Activated CD4-positive, alpha-beta memory T cell treated with anti-CD3 and anti-CD28 coated beads, Interleukin-2, amount 10 ng/mL, durations not matched to agents 7 days and 5 days (primary cell): Measurements from ENCODE around the gene ADAMTSL3. TPM values are rescaled to one million over a fixed set of nuclear protein-coding genes. Genes with fewer than 3 reads are reported as not detected.

ENCODE experiments used
- CTCF ChIA-PET: fragments of 350-600 bp; sonication (Branson Sonifier 250); formaldehyde crosslinking; loops from one replicate; lab custom pipeline; 2021; ENCODE audit warnings: antibody characterized with exemption, inconsistent platforms; lab: Charles Lee
- POLR2A ChIA-PET: fragments of 350-600 bp; sonication (Branson Sonifier 250); formaldehyde crosslinking; loops from one replicate; lab custom pipeline; 2021; ENCODE audit warnings: antibody characterized with exemption; lab: Charles Lee
- DNase-seq: peaks from one replicate; pipeline ENCODE4 v3.0.0-alpha.2; 2020
- H3K27ac Mint-ChIP-seq: one replicate; pipeline ENCODE4 v1.8.0; 2021; ENCODE audit warnings: mild to moderate bottlenecking, mixed read lengths
- H3K27me3 Mint-ChIP-seq: one replicate; pipeline ENCODE4 v1.8.0; 2021; ENCODE audit warnings: mixed read lengths
- H3K36me3 Mint-ChIP-seq: one replicate; pipeline ENCODE4 v1.8.0; 2021; ENCODE audit warnings: low read depth, mixed read lengths
- H3K4me1 Mint-ChIP-seq: one replicate; pipeline ENCODE4 v1.8.0; 2021; ENCODE audit warnings: mixed read lengths
- H3K4me3 Mint-ChIP-seq: one replicate; pipeline ENCODE4 v1.8.0; 2021; ENCODE audit warnings: mild to moderate bottlenecking, mixed read lengths
- H3K9me3 Mint-ChIP-seq: one replicate; pipeline ENCODE4 v1.8.0; 2021; ENCODE audit warnings: mixed read lengths
- total RNA-seq, 2 experiments: library from RNA; stranded (reverse); gene quantifications; one replicate each; pipeline ENCODE4 v1.2.3, GENCODE V29; 2021

The ADAMTSL3 gene
- total RNA-seq, 2 experiments from 2014 or later, result not detected

DNA sequence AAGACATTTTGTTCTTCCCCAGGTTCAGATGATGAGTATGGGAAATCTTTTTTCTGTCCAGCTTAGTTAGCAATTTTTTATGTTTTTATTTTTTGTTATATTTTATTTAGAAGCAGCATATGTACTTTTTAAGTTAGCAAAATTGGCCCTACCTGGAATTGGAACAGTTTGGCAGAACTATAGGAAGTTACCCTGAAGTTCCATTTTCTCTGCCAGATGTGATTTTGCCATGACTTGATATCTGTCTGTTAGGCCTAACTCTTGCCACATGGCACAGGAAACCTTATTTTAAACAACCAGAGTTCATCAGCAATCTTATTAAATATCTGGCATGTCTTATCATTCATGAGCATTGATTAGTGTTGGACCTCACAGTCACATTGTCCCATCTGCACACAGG is 67.1 kb downstream of the ADAMTSL3 start:
- DNase-seq, result no peak
- H3K4me3 Mint-ChIP-seq, result no peak overlapping the region
- H3K27me3 Mint-ChIP-seq, result no peaks in the 10 kb centered on the region
- CTCF ChIA-PET, result no interaction called here
- POLR2A ChIA-PET, result no interaction called here
- H3K4me1 Mint-ChIP-seq, result no peaks in the 10 kb centered on the region
- H3K27ac Mint-ChIP-seq, result no peak overlapping the region
- H3K9me3 Mint-ChIP-seq, result no peaks in the 10 kb centered on the region
- H3K36me3 Mint-ChIP-seq, result no peaks in the 10 kb centered on the region

DNA sequence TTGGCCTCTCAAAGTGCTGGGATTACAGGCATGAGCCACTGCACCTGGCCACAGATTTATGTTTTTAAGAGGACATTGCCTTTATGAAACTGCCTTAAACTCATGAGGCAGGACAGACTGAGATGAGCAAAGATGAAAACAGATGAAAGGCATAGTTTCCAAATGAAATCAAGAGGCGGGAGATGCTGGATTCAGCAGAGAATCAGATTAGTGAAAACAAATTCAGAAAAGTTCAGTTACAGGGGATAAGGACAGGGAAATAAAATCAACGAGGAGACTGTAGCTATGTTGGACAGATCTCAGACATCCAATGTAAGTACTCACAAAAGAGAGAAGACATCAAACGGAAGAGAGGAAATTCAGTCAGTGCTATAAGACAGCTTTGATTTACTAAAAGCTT is 68.1 kb downstream of the ADAMTSL3 start:
- POLR2A ChIA-PET, result no interaction called here
- H3K4me3 Mint-ChIP-seq, result no peak overlapping the region
- CTCF ChIA-PET, result no interaction called here
- H3K4me1 Mint-ChIP-seq, result no peaks in the 10 kb centered on the region
- no peak for DNase-seq
- H3K9me3 Mint-ChIP-seq, result no peaks in the 10 kb centered on the region
- no peaks in the 10 kb centered on the region for H3K27me3 Mint-ChIP-seq
- no peaks in the 10 kb centered on the region for H3K36me3 Mint-ChIP-seq
- no peak overlapping the region for H3K27ac Mint-ChIP-seq

DNA sequence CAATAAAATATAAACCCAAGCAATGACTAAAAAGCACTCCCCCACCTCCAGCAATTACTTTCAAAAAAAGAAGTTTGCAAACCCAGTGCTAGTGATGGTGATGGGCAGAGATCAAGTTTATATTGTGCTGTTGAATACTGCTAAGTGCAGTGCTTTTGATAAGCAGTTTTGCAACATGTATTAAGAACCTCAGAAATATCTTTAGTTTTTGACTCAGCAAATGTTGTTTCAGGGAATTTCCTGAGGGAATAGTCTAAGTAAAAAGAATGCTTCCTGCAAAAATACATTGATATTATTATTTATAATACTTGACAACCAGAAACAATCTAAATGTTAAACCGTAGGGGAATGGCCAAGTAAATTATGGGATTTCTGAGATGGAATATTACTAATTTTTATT is 69.3 kb downstream of the ADAMTSL3 start:
- POLR2A ChIA-PET, result no interaction called here
- Mint-ChIP-seq H3K4me3 (no peak overlapping the region), H3K9me3 (no peaks in the 10 kb centered on the region), H3K36me3 (no peaks in the 10 kb centered on the region), H3K27ac (no peak overlapping the region), H3K4me1 (no peaks in the 10 kb centered on the region), H3K27me3 (no peaks in the 10 kb centered on the region)
- no peak for DNase-seq
- CTCF ChIA-PET, result no interaction called here

DNA sequence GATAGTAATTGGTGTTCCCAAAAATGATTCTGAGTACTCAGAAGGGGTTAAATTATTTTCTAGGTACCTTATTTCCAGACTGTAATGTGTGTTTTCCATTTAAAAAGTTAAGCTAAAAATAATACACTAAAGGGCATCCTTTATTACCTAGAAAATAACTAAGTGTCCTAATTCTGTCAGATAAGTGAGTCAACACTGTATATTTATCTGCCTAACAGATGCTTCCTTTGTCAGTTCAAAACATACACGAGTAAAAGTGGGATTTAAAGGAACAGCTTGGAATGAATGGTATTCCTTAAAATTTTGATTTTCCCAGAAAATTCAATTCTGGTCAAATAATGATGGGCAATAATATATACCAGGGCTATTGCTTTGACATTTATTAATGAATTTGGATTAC is 78.3 kb downstream of the ADAMTSL3 start:
- Mint-ChIP-seq H3K27me3 (no peaks in the 10 kb centered on the region), H3K27ac (no peak overlapping the region), H3K36me3 (no peaks in the 10 kb centered on the region), H3K4me1 (no peaks in the 10 kb centered on the region), H3K4me3 (no peak overlapping the region), H3K9me3 (no peaks in the 10 kb centered on the region)
- DNase-seq, result no peak
- ChIA-PET POLR2A (no interaction called here), CTCF (no interaction called here)

DNA sequence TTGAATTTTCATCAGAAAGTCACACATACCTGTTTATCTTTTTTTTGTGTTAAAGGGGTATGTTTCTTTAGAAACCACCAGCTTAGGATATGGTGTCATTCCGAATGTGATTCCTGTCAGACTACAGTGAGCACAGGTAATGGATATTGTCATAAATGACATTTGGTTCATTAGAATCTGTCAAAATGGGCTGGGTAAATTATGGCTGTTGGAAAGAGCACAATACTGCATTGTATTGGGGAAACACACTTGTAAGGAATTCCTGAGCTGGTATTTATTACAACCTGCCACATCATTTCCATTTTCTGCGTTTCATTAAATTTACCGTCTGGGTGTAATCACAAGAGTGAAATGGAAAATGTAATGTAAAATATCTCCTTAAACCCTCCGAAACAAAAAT is 78.8 kb downstream of the ADAMTSL3 start:
- no peaks in the 10 kb centered on the region for H3K27me3 Mint-ChIP-seq
- ChIA-PET POLR2A (no interaction called here), CTCF (no interaction called here)
- no peaks in the 10 kb centered on the region for H3K4me1 Mint-ChIP-seq
- H3K36me3 Mint-ChIP-seq, result no peaks in the 10 kb centered on the region
- no peak overlapping the region for H3K4me3 Mint-ChIP-seq
- H3K9me3 Mint-ChIP-seq, result no peaks in the 10 kb centered on the region
- no peak for DNase-seq
- H3K27ac Mint-ChIP-seq, result no peak overlapping the region

DNA sequence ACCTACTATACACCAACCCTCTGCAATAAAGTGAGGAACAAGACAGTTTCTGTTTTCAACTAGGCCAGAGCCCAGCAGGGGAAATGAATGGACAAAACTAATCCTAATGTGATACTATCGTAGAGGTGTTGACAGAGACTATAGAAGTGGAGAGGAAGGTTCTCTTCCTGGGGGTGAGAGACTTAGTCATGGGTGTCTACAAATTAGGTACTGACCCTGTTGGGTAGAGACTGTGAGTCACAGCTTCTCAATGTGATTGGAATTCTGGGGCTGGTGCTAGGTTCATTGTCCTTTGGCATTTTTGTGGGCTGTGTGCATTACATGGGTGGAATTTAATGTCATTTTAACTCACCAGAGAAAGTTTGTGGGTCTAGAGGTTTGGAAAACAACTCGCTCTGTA is 79.3 kb downstream of the ADAMTSL3 start:
- H3K9me3 Mint-ChIP-seq, result no peaks in the 10 kb centered on the region
- DNase-seq, result no peak
- H3K36me3 Mint-ChIP-seq, result no peaks in the 10 kb centered on the region
- no peak overlapping the region for H3K4me3 Mint-ChIP-seq
- no peaks in the 10 kb centered on the region for H3K27me3 Mint-ChIP-seq
- ChIA-PET POLR2A (no interaction called here), CTCF (no interaction called here)
- H3K4me1 Mint-ChIP-seq, result no peaks in the 10 kb centered on the region
- no peak overlapping the region for H3K27ac Mint-ChIP-seq

DNA sequence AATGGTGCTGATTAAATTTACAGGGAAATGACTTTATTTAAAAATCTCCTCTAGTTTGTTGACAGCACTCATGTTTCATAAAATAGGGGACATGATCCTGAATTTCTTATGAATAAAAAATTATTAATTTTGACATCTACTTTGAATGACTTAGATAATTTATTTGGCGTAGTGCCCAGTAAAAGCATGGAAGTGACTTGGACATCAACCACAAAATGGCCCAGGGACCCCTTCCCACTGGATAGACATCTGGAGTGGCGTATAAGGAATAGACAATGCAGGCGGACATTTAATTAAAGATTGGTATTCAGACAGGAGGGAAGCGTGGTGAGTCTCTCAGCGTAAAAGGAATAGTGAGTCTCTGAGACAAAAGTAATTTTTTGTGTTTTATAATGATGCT is 79.8 kb downstream of the ADAMTSL3 start:
- CTCF ChIA-PET, result no interaction called here
- H3K27me3 Mint-ChIP-seq, result no peaks in the 10 kb centered on the region
- POLR2A ChIA-PET, result no interaction called here

DNA sequence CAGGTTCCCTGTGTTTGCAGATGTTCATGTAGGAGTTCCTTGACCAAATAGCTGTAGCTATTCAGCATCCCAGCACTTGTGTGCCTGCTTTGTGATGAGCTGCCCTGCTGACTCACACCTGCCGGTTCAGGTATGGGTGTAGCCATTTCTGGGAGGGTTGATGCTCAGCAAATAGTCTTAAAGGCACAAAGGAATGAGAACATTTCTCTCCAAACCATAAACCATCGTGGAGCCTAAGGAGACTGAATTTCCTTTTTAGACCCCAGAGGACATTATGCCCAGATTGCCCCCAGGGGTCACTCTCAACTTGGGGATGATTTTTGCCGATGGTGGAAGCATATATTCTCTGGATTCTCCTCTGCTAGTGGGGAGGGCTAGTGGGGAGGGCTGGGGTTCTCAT is 80.6 kb downstream of the ADAMTSL3 start:
- Mint-ChIP-seq H3K27ac (no peak overlapping the region), H3K36me3 (no peaks in the 10 kb centered on the region), H3K9me3 (no peaks in the 10 kb centered on the region), H3K4me3 (no peak overlapping the region), H3K4me1 (no peaks in the 10 kb centered on the region), H3K27me3 (no peaks in the 10 kb centered on the region)
- no peak for DNase-seq
- CTCF ChIA-PET, result no interaction called here
- POLR2A ChIA-PET, result no interaction called here

More for the DNA sequence above, 79.8 kb downstream of the ADAMTSL3 start:
- Mint-ChIP-seq H3K4me3 (no peak overlapping the region), H3K9me3 (no peaks in the 10 kb centered on the region), H3K27ac (no peak overlapping the region), H3K4me1 (no peaks in the 10 kb centered on the region), H3K36me3 (no peaks in the 10 kb centered on the region)
- DNase-seq, result no peak

DNA sequence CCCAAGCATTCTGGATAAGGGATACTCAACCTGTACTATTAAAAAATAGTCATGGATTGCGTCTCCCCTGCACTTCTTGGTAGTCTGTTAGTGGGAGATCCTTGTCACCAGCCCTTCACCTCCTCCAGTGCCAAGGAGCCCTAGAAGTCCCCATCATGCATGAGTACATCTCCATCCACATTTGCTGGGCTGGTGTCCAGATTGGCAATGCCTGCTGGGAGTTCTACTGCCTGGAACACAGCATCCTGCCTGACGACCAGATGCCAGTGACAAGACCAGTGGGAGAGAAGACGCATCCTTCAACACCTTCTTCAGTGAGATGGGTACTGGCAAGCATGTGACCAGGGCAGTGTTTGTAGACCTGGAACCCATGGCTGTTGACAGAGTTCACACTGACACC is 85.7 kb downstream of the ADAMTSL3 start:
- H3K36me3 Mint-ChIP-seq, result no peaks in the 10 kb centered on the region
- DNase-seq, result no peak
- H3K27ac Mint-ChIP-seq, result no peak overlapping the region
- POLR2A ChIA-PET, result no interaction called here
- H3K27me3 Mint-ChIP-seq, result no peaks in the 10 kb centered on the region
- no peak overlapping the region for H3K4me3 Mint-ChIP-seq
- CTCF ChIA-PET, result no interaction called here
- no peaks in the 10 kb centered on the region for H3K4me1 Mint-ChIP-seq
- H3K9me3 Mint-ChIP-seq, result peaks cover 2% of the 10 kb centered on the region

DNA sequence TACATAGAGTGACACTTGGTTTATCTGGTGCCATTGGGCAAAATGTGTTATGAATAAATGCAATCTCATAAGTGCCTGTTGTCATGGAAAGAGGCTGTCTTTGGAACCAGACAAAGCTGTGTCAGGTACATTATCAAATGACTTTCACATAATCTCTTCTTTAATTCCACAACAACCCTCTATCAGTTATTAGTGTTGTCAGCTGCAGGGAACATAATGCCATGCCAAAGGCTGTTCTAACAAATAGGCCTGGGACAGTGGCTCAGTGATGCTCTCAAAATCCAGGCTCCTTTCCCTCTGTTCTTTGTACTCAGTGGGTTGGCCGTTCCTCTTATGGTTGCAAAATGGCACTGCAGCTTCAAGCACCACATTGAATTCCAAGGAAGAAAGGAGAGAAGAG is 91.8 kb downstream of the ADAMTSL3 start:
- Mint-ChIP-seq H3K4me3 (no peak overlapping the region), H3K27ac (no peak overlapping the region), H3K4me1 (no peaks in the 10 kb centered on the region), H3K27me3 (no peaks in the 10 kb centered on the region), H3K36me3 (no peaks in the 10 kb centered on the region), H3K9me3 (peaks cover 6% of the 10 kb centered on the region)
- ChIA-PET CTCF (no interaction called here), POLR2A (no interaction called here)
- DNase-seq, result no peak

DNA sequence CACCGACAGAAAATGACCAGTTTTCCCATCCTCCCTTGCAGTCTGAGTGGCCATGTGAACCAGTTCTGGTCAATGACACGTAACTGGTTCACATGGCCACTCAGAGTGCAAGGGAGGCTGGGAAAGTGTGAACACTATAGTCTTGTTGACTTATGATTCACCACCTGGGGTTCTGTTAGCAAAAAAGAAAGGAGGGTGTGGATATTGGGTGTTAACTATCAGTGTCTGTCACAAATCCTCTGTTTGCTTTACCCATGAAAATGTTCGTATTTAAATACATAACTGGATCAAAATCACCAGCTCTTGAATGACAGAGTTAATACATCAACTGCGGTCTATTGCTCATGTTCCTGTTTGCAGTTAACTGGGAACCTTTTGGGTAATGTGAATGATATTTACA is 92.3 kb downstream of the ADAMTSL3 start:
- H3K27ac Mint-ChIP-seq, result no peak overlapping the region
- ChIA-PET CTCF (no interaction called here), POLR2A (no interaction called here)
- H3K27me3 Mint-ChIP-seq, result no peaks in the 10 kb centered on the region
- H3K4me1 Mint-ChIP-seq, result no peaks in the 10 kb centered on the region
- no peak for DNase-seq
- no peak overlapping the region for H3K4me3 Mint-ChIP-seq
- H3K9me3 Mint-ChIP-seq, result peaks cover 6% of the 10 kb centered on the region
- no peaks in the 10 kb centered on the region for H3K36me3 Mint-ChIP-seq

DNA sequence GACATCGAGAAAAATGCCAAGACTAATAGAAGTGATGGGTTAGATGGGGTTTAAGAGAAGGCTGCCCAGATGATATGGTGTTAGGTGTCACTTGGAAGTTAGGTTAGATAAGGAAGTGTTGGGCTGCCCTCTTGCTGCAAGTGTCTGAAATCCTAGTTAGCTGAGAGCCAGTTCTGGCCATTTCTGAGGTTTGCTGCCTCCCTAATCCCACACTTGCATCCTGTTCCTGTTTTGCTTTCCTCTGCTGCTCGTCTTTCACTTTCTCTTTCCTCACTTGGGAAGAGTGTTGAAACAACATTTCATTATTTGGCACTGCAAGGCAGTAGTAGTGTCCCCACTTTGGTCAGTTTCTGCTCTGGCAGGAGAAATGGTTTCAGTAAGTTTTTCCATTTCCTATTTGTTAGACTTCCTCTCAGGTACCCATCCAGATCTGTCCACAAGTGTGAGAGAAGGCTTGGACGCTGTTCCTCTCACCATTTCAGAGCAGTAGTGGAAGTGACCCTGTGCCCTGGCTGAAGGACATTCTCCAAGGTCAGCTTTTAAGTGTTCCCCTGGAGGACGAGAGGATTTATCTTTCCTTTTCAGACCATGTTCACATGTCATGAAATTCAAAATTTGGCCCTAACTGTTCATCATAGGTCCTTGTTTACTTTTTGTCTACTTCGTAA is 93.3 kb downstream of the ADAMTSL3 start:
- Mint-ChIP-seq H3K27me3 (no peaks in the 10 kb centered on the region), H3K9me3 (peaks cover 6% of the 10 kb centered on the region), H3K36me3 (no peaks in the 10 kb centered on the region), H3K4me3 (no peak overlapping the region), H3K27ac (no peak overlapping the region), H3K4me1 (no peaks in the 10 kb centered on the region)
- DNase-seq, result no peak
- POLR2A ChIA-PET, result no interaction called here
- CTCF ChIA-PET, result no interaction called here

DNA sequence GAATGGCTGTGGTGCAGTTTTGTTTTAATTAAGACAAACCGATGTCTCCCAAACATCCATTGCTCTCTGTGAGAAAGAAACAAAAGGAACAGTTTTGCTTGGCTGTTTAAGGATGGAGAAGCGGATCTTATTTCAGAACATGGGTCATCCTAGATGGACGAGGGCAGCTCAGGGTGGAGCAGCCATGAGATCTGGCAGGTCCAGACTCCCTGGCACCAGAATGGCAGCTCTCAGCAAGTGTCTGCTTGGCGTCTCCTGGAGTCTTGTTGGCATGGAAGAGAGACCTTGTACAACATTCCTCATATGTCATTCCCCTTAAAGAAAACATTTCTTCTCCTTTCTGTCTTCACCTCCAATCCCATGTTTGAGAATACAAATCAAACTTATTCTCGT is 93.8 kb downstream of the ADAMTSL3 start:
- H3K9me3 Mint-ChIP-seq, result peaks cover 6% of the 10 kb centered on the region

DNA sequence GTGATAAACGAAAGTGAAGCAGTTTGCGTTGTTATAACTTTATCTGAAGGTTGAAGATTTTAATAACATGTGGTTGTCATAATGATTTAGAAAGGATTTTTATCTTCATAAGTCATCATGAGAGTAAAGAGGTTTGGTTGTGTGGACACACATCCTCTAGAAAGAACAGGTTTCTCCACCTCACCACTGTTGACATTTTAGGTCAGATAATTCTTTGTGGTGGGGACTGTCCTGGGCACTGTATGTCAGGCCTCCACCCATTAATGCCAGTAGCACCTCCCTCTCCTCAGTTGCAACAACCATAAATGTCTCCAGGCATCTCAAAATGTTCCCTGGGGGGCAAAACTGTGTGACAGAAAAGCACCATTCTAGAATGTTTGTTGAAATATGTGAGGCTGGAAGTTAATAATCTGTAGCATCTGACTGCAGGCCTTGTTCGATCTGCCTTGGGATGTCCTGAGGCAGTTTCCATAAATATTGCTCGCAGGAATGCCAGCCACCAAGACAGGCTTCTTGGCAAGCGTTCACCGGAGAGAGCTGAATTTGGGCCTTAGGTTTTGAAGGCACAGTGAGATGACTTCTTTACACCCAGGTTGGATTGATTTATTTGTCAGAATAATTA is 100.1 kb downstream of the ADAMTSL3 start:
- ChIA-PET POLR2A (no interaction called here), CTCF (no interaction called here)

More for the DNA sequence above, 93.8 kb downstream of the ADAMTSL3 start:
- no peaks in the 10 kb centered on the region for H3K4me1 Mint-ChIP-seq
- H3K4me3 Mint-ChIP-seq, result no peak overlapping the region
- H3K27me3 Mint-ChIP-seq, result no peaks in the 10 kb centered on the region
- ChIA-PET POLR2A (no interaction called here), CTCF (no interaction called here)
- H3K36me3 Mint-ChIP-seq, result no peaks in the 10 kb centered on the region
- DNase-seq, result no peak
- no peak overlapping the region for H3K27ac Mint-ChIP-seq

More for the DNA sequence above, 100.1 kb downstream of the ADAMTSL3 start:
- Mint-ChIP-seq H3K9me3 (peaks cover 11% of the 10 kb centered on the region), H3K36me3 (no peaks in the 10 kb centered on the region), H3K27me3 (no peaks in the 10 kb centered on the region), H3K4me1 (no peaks in the 10 kb centered on the region), H3K27ac (no peak overlapping the region), H3K4me3 (no peak overlapping the region)
- DNase-seq, result no peak
